Myocyte (in vitro differentiated cells): ENCODE data around the gene SCAI. TPM values are rescaled to one million over a fixed set of nuclear protein-coding genes. Genes with fewer than 3 reads are reported as not detected.

Source experiments
- DNase-seq: peaks from one replicate; pipeline ENCODE4 v3.0.0-alpha.2; 2012; ENCODE audit warnings: low read depth
- total RNA-seq: library from RNA; depleted of rRNA; stranded (reverse); fragments of >200 nt; gene quantifications from 2 replicates; pipeline ENCODE4 v1.2.3, GENCODE V29; 2014

SCAI gene
- total RNA-seq, 1 donor from 2014 or later: 7.5 TPM

DNA sequence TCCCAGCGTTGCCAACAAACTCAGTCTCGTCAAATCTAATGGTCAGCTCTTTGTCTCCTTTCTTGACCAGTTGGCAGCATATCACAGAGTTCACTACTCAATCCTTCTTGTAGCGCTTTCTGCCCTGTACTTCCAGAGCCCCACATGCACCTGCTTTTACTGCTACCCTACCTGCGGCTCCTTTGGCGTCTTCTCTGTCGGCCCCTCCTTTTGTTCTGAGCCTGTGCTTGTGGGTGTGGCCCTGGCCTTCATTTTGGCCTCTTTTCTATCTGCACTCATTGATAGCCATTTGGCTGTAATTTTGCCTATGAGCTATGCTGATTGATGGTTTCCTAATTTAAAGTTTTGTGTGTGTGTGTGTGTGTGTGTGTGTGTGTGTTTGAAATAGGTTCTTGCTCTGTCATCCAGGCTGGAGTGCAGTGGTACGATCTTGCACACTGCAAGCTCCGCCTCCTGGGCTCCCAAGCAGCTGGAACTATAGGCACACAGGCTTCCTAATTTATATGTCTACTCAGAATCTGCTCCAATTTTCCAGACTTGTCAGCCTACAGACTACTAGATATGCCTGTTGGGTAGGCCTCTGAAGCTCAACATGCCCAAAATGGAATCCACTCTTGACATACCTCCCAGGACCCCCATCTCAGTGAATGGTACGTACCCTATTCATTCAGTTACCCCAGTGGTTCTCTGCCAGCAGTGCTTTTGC, 249.1 kb downstream of the SCAI start:
- DNase-seq: no peak

Other genes with a start within 250 kb of the SCAI start
- gene GOLGA1, start 202.4 kb downstream of the SCAI start, total RNA-seq: 15.3 and 17.3 TPM in 2 replicates
- 37.8 and 39.0 TPM in 2 replicates for gene PPP6C, start 46.3 kb upstream of the SCAI start, total RNA-seq
- gene RABEPK, start 57.0 kb upstream of the SCAI start, total RNA-seq: 12.1 and 19.4 TPM in 2 replicates
- gene HSPA5, start 97.8 kb upstream of the SCAI start, total RNA-seq: 89.3 and 142 TPM in 2 replicates
- gene GAPVD1, start 118.3 kb upstream of the SCAI start, total RNA-seq: 30.4 and 40.2 TPM in 2 replicates